Ishikawa (cell line): ENCODE data around the gene ABLIM2.

Experiments
- CEBPB ChIP-seq: IDR thresholded peaks from 2 replicates; pipeline ENCODE4 v1.6.1; 2012
- CREB1 ChIP-seq: IDR thresholded peaks from 2 replicates; pipeline ENCODE4 v1.6.1; 2012; ENCODE audit warnings: low read depth
- EGR1 ChIP-seq: IDR thresholded peaks from 2 replicates; pipeline ENCODE4 v1.6.1; 2012
- EP300 ChIP-seq: IDR thresholded peaks from 2 replicates; pipeline ENCODE4 v1.6.1; 2012; ENCODE audit warnings: borderline replicate concordance
- FOXM1 ChIP-seq: IDR thresholded peaks from 2 replicates; pipeline ENCODE4 v1.6.1; 2012; ENCODE audit warnings: low read depth, borderline replicate concordance
- MAX ChIP-seq: IDR thresholded peaks from 2 replicates; pipeline ENCODE4 v1.6.1; 2012
- NFIC ChIP-seq: IDR thresholded peaks from 2 replicates; pipeline ENCODE4 v1.6.1; 2012
- RAD21 ChIP-seq: IDR thresholded peaks from 2 replicates; pipeline ENCODE4 v1.6.1; 2012; ENCODE audit warnings: low read depth
- TAF1 ChIP-seq: IDR thresholded peaks from 2 replicates; pipeline ENCODE4 v1.6.1; 2012; ENCODE audit warnings: low read depth, mild to moderate bottlenecking
- TCF12 ChIP-seq: IDR thresholded peaks from 2 replicates; pipeline ENCODE4 v1.6.1; 2012; ENCODE audit warnings: low read depth
- TEAD4 ChIP-seq: IDR thresholded peaks from 2 replicates; pipeline ENCODE4 v1.6.1; 2012
- USF1 ChIP-seq: IDR thresholded peaks from 2 replicates; pipeline ENCODE4 v1.6.1; 2012
- YY1 ChIP-seq: IDR thresholded peaks from 2 replicates; pipeline ENCODE4 v1.6.1; 2012; ENCODE audit warnings: low read depth
- ZBTB7A ChIP-seq: IDR thresholded peaks from 2 replicates; pipeline ENCODE4 v1.6.1; 2012; ENCODE audit warnings: low read depth
- TF ChIP-seq, protein P1 (sequence below): IDR thresholded peaks from 2 replicates; pipeline ENCODE4 v1.6.1; 2012; ENCODE audit warnings: low read depth, mild to moderate bottlenecking

Gene ABLIM2

GRCh38 chr4:8096690-8097061 lies 61.9 kb downstream of the ABLIM2 start:
- no peak for TF ChIP-seq YY1

DNA sequence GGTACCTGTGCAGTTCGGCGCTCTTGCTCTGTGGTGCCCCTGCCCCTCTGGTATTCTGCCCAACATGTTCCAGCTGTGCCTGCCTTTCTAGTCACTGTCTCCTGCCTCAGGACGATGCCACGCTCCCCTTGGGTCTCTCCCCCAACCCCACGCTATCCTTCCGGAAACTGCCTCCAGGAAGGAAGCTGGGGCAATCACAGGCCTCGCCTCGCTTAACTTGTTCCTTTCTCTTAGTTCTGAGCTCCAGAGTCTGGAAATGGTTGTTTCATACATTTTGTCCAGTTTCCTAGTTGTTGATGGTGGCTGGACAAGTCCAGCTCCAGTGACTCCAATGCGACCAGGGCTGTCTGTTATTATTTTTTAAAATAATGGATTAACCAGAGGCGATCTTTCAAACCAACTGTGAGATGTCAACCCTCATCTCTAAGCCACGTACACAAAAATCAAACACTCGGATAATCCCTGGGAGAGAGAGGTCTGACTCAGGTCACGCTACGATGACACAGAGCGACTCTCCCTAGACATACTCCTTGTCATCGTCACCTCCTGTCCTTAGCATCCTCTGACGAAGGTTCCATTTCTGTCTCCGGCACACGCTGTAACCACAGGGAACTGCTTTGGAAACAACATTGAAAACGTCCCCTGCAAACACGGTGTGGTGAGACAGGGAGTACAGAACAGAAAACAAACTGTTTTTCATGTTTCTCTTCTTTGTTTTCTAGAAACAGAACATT lies 62.5 kb downstream of the ABLIM2 start:
- TF ChIP-seq RAD21 (no peak), NFIC (no peak), EP300 (no peak), TCF12 (no peak), FOXM1 (no peak), TEAD4 (no peak), YY1 (no peak), USF1 (no peak)

DNA sequence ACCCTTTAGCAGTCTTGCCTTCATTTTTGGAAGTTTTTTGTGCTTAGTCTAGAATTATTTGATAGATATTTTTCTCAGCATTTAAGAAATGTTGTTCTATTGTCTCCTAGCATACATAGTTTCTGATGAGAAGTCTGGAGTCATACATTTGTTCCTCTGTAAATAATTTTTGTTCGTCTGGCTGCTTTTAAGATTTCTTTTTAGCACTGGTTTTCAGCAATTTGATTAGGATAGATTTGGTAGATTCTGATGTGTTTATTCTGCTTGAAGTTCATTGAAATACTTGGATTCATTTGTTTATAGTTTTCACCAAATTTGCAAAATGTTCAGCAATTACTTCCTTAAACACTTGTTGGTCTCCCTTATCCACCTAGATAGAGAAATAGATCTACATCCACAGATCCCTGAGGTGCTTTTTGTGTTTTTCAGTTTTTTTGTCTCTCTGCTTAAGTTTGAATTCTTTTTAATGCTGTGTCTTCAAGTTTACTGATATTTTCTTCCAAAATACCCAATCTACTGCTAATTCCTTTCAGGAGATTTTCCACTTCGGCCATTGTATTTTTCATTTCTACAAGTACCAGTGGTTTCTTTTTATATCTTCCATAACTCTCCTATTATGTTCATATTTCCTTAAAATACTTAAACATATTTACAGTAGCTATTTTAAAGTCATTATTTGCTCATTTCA lies 64.9 kb downstream of the ABLIM2 start:
- TF ChIP-seq, protein P1, sequence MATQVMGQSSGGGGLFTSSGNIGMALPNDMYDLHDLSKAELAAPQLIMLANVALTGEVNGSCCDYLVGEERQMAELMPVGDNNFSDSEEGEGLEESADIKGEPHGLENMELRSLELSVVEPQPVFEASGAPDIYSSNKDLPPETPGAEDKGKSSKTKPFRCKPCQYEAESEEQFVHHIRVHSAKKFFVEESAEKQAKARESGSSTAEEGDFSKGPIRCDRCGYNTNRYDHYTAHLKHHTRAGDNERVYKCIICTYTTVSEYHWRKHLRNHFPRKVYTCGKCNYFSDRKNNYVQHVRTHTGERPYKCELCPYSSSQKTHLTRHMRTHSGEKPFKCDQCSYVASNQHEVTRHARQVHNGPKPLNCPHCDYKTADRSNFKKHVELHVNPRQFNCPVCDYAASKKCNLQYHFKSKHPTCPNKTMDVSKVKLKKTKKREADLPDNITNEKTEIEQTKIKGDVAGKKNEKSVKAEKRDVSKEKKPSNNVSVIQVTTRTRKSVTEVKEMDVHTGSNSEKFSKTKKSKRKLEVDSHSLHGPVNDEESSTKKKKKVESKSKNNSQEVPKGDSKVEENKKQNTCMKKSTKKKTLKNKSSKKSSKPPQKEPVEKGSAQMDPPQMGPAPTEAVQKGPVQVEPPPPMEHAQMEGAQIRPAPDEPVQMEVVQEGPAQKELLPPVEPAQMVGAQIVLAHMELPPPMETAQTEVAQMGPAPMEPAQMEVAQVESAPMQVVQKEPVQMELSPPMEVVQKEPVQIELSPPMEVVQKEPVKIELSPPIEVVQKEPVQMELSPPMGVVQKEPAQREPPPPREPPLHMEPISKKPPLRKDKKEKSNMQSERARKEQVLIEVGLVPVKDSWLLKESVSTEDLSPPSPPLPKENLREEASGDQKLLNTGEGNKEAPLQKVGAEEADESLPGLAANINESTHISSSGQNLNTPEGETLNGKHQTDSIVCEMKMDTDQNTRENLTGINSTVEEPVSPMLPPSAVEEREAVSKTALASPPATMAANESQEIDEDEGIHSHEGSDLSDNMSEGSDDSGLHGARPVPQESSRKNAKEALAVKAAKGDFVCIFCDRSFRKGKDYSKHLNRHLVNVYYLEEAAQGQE: no peak
- no peak for TF ChIP-seq USF1
- no peak for TF ChIP-seq EGR1
- TF ChIP-seq CREB1: no peak
- no peak for TF ChIP-seq EP300
- no peak for TF ChIP-seq RAD21
- no peak for TF ChIP-seq MAX
- TF ChIP-seq FOXM1: no peak
- no peak for TF ChIP-seq NFIC
- TF ChIP-seq TAF1: no peak
- no peak for TF ChIP-seq YY1
- TF ChIP-seq ZBTB7A: no peak
- no peak for TF ChIP-seq CEBPB
- TF ChIP-seq TEAD4: no peak
- TF ChIP-seq TCF12: no peak

DNA sequence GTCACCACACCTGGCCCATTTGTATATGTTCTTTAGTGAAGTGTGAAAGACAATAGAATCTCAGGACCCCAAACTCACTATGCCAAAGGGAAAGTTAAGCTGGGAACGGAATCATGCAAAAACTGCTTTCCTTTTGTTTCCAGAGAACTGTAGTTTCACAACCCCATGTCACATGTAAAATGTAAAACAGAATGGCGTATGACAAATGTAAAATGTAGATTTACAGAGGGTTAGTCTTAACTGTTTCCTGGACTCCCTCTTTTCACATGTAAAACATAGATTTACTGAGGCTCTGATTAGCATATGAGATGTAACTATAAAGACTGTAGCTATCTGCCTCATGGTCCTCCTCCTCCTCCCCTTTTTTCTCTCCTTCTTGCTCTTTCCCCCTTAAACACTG lies 66.3 kb downstream of the ABLIM2 start:
- TF ChIP-seq MAX: no peak
- no peak for TF ChIP-seq NFIC
- TF ChIP-seq YY1: no peak
- TF ChIP-seq EGR1: no peak
- no peak for TF ChIP-seq ZBTB7A
- TF ChIP-seq FOXM1: no peak
- TF ChIP-seq TEAD4: no peak
- TF ChIP-seq TCF12: no peak
- no peak for TF ChIP-seq EP300
- no peak for TF ChIP-seq TAF1
- no peak for TF ChIP-seq USF1
- TF ChIP-seq, protein P1: no peak

DNA sequence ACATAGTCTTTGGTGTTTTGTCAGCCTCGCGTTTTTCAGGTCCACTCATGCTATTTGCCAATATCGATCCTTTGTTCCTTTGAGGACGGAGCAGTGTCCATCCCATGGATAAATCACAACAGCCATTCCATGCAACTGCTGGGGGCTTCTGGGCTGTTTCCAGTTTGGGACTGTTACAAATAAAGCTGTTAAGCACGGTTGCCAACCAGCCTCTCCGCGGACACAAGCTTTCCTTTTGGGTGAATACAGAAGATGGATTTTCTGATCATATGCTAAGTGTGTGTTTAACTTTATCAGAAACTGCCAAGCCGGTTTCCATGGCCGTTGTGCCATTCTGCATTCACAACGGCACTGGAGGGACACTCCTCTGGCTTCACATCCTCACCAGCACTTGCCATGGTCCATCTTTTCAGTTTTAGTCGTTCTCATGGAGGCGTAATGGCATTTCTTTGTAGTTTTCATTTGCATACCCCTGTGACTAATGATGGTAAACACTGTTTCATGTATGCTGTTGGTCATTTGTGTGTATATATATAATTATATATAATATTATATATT lies 67.8 kb downstream of the ABLIM2 start:
- TF ChIP-seq CREB1: no peak
- TF ChIP-seq CEBPB: no peak
- TF ChIP-seq, protein P1: no peak
- no peak for TF ChIP-seq EGR1
- no peak for TF ChIP-seq TCF12
- no peak for TF ChIP-seq USF1
- TF ChIP-seq YY1: no peak
- TF ChIP-seq FOXM1: no peak
- TF ChIP-seq MAX: no peak
- TF ChIP-seq TEAD4: no peak
- no peak for TF ChIP-seq RAD21
- TF ChIP-seq ZBTB7A: no peak
- TF ChIP-seq EP300: no peak
- TF ChIP-seq TAF1: no peak
- TF ChIP-seq NFIC: no peak
